Esophagus squamous epithelium (tissue), 5 donors: ENCODE results near the gene KCTD17. TPM values are rescaled to one million over a fixed set of nuclear protein-coding genes. Genes with fewer than 3 reads are reported as not detected.

Source experiments
- DNase-seq: peaks from one replicate; lab custom pipeline; 2025; lab: John Stamatoyannopoulos, UW
- H3K27ac ChIP-seq, 4 donors: fragments of 200-600 bp; sonication (generic); one replicate each; pipeline ENCODE4 v1.5.1; 2016 to 2019; ENCODE audit warnings: mild to moderate bottlenecking in 1 of 4
- H3K27me3 ChIP-seq, 4 donors: fragments of 200-600 bp; sonication (generic); 1 replicate in 3 of 4; 2 replicates in 1 of 4; pipeline versions ENCODE4 v1.5.1 to v1.6.0; 2017 to 2021; ENCODE audit warnings: antibody characterized with exemption in 1 of 4
- H3K36me3 ChIP-seq, 3 donors: fragments of 200-600 bp; sonication (generic); one replicate each; pipeline ENCODE4 v1.5.1; 2016 to 2019
- H3K4me1 ChIP-seq, 3 donors: fragments of 200-600 bp; sonication (generic); one replicate each; pipeline ENCODE4 v1.5.1; 2017 to 2019
- H3K4me3 ChIP-seq, 4 donors: fragments of 200-600 bp; sonication (generic); 1 replicate in 3 of 4; 2 replicates in 1 of 4; pipeline ENCODE4 v1.5.1; 2016 to 2019; ENCODE audit warnings: mild to moderate bottlenecking in 2 of 4, moderate library complexity in 1 of 4
- H3K9me3 ChIP-seq, 3 donors: fragments of 200-600 bp; sonication (generic); one replicate each; pipeline ENCODE4 v1.5.1; 2016 to 2019
- POLR2A ChIP-seq, 4 donors: fragments of 450-650 bp; IDR thresholded peaks; one replicate each; pipeline ENCODE4 v1.6.1; 2017; ENCODE audit warnings: antibody characterized with exemption in 4 of 4, mild to moderate bottlenecking in 4 of 4, moderate library complexity in 3 of 4
- WGBS, 2 donors: methylation state at CpG; one replicate each; pipeline ENCODE4 v1.1.5; 2018; 5-methylcytosine and 5-hydroxymethylcytosine counted together
- intact Hi-C: fragments of 100-400 bp; cut with DNase I; formaldehyde crosslinking; loops from one replicate; pipeline ENCODE4 v1.15.0; 2022
- total RNA-seq, 4 donors: library from RNA; depleted of rRNA; stranded (reverse); fragments of >200 nt; gene quantifications; one replicate each; pipeline ENCODE4 v1.1.0, GENCODE V29; 2016
- TF ChIP-seq, protein P1 (sequence below), 6 experiments: fragments of 450-650 bp in 4 of 6; fragments of 200-600 bp in 2 of 6; sonication (generic) in 2 of 6; IDR thresholded peaks; one replicate each; pipeline ENCODE4 v1.5.1; 2016 to 2019; ENCODE audit warnings: antibody characterized with exemption in 6 of 6, mild to moderate bottlenecking in 4 of 6, moderate library complexity in 4 of 6
- donor health status: DM: yes; HTN: yes; CAD: no.

KCTD17 gene
- total RNA-seq, 4 donors from 2014 or later, result 1.1 to 10.7 (median 6.5) TPM

DNA sequence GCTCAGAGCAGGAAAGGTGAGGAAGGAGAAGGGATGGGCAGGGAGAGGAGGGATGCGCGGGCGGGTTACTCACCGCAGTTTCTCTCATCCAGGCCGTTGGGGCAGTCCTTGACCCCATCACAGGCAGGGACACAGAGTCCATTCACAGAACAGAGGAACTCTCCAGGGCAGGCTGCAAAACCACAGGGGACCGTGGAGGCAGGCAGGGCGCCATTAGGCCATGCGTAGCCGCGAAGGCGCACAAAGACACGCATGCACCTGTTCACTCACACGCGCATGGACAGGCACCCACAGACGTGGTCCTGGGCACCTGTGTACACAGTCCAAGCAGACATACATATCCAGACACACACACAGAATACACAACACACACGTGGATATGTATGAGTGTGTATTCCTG lies 23.0 kb downstream of the KCTD17 start:
- H3K36me3 ChIP-seq, result no peaks in the 10 kb centered on the region
- no peak overlapping the region for H3K4me3 ChIP-seq
- WGBS, 2 donors, result 58 to 67% methylated on average over 11 to 16 of the region's 16 CpGs
- TF ChIP-seq, protein P1, sequence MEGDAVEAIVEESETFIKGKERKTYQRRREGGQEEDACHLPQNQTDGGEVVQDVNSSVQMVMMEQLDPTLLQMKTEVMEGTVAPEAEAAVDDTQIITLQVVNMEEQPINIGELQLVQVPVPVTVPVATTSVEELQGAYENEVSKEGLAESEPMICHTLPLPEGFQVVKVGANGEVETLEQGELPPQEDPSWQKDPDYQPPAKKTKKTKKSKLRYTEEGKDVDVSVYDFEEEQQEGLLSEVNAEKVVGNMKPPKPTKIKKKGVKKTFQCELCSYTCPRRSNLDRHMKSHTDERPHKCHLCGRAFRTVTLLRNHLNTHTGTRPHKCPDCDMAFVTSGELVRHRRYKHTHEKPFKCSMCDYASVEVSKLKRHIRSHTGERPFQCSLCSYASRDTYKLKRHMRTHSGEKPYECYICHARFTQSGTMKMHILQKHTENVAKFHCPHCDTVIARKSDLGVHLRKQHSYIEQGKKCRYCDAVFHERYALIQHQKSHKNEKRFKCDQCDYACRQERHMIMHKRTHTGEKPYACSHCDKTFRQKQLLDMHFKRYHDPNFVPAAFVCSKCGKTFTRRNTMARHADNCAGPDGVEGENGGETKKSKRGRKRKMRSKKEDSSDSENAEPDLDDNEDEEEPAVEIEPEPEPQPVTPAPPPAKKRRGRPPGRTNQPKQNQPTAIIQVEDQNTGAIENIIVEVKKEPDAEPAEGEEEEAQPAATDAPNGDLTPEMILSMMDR (IDR thresholded peaks at IDR 0.05), result no peak
- TF ChIP-seq POLR2A (IDR thresholded peaks at IDR 0.05), result no peak
- no peak overlapping the region for H3K27ac ChIP-seq
- H3K27me3 ChIP-seq, result peaks cover 0 to 75% (median 0%) of the 10 kb centered on the region in 4 donors
- DNase-seq, result no peak
- no peaks in the 10 kb centered on the region for H3K4me1 ChIP-seq
- H3K9me3 ChIP-seq, result no peaks in the 10 kb centered on the region
- intact Hi-C loops, result no loop called here

DNA sequence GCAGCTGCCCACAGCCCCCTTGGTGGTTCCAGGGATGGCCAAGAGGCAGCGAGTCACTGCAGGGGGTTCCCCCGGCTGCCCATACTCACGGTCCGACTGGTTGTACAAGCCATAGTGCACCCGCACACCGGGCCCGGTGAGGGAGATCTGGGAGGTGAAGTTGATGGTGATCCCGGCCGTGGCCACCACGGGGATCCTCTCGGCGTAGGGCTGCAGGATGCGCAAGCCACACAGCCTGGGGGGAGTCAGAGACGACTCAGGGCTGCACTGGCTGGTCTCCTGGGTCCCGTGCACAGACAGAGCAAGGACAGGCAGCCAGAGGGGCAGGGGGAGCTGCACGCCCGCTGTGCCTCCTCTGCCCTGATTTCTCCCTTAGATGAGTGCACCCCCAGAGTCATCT lies 23.5 kb downstream of the KCTD17 start:
- intact Hi-C loops, result no loop called here
- peaks cover 0 to 75% (median 0%) of the 10 kb centered on the region in 4 donors for H3K27me3 ChIP-seq
- H3K4me1 ChIP-seq, result peaks cover 0 to 5% (median 0%) of the 10 kb centered on the region in 3 donors
- no peak overlapping the region for H3K27ac ChIP-seq
- H3K4me3 ChIP-seq, result no peak overlapping the region
- 35 to 67% methylated on average over 1 to 2 of the region's 17 CpGs for WGBS, 2 donors
- no peak for DNase-seq
- TF ChIP-seq, protein P1 (IDR thresholded peaks at IDR 0.05), result no peak
- TF ChIP-seq POLR2A (IDR thresholded peaks at IDR 0.05), result no peak
- H3K9me3 ChIP-seq, result no peaks in the 10 kb centered on the region
- no peaks in the 10 kb centered on the region for H3K36me3 ChIP-seq

DNA sequence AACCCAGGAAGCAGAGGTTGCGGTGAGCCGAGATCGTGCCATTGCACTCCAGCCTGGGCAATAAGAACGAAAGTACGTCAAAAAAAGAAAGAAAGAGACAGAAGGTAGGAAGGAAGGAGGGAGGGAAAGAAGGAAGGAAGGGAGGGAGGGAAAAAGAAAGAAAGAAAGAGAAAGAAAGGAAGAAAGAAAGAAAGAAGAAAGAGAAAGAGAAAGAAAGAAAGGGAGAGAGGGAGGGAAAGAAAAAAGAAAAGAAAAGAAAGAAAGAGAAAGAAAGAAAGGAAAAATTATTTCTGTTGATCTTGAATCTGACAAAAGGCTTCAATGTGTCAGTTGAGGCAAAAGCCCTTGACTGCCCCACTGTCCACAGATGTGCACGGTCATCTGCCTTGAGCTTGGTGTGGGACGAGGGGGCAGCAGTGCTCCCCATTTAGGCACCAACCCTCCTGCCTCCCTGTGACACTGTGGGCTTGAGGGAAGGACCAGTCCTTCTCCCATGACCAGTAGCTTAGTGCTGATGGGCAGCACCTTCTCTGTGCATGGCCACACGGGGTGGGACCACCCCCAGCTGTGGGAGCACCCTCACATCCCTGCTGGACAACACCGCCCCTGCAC lies 24.4 kb downstream of the KCTD17 start:
- Histone ChIP-seq H3K4me3 (no peak overlapping the region), H3K9me3 (no peaks in the 10 kb centered on the region), H3K4me1 (peaks cover 0 to 6% (median 0%) of the 10 kb centered on the region in 3 donors), H3K36me3 (no peaks in the 10 kb centered on the region), H3K27me3 (peaks cover 0 to 70% (median 0%) of the 10 kb centered on the region in 4 donors), H3K27ac (no peak overlapping the region)
- intact Hi-C loops, result no loop called here
- 81 to 83% methylated on average over 6 to 7 of the region's 9 CpGs for WGBS, 2 donors
- TF ChIP-seq POLR2A (IDR thresholded peaks at IDR 0.05), result no peak
- TF ChIP-seq, protein P1 (IDR thresholded peaks at IDR 0.05), result no peak
- DNase-seq, result no peak

DNA sequence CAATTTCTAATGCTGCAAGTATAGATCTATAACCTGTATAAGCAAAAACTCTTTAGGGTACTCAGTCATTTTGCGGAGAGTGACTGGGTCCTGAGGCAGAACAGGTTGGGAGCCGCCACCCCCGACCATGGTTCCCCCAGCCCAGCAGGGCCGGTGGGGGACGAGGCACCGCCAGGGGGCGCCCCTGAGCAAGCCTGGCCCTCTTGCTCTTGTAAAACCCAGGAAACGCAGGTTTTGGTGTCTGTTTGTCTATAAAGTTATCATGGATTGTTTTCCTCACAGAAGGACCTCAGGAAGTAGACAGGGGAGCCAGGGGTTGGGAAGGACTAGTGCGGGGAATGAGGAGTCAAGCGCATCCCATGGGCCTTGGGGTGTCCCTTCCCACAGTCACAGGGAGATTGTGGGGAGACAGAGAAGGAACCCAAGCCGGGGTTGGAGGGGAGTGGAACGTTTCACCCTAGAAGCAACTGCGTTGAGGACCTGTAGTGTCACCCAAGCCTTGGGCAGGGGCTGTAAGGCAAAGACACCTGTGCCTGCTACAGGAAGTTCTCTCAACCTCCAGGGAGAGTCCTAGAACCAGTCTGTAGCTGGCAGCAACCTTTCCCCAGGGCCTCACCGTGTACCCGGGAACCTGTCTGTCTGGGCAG lies 26.4 kb downstream of the KCTD17 start:
- intact Hi-C loops, result no loop called here
- TF ChIP-seq, protein P1 (IDR thresholded peaks at IDR 0.05), result peak; percentile 87 to 96 (median 90)
- no peak for TF ChIP-seq POLR2A (IDR thresholded peaks at IDR 0.05)
- WGBS, 2 donors, result 19 to 27% methylated on average over 14 to 15 of the region's 15 CpGs

DNA sequence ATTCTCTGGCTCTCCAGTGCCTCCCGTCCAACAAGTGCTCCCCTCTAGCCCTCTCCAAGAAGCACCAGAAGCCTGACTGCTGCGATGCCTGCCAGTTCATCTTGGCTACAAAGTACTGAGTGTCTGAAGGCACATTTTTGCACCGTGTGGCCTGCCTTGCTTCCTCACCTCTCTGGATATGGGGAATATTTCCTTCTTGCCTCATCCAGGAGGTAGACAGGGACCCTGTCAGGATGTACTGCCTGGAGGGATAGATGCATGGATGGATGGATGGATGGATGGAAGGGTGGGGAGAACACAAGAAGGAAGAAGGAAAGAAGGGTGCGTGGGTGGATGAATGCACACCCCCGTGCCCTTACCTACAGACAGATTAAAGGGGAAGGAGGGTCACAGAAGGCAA lies 27.6 kb downstream of the KCTD17 start:
- no peak overlapping the region for H3K27ac ChIP-seq
- 50 to 60% methylated on average over 4 to 5 of the region's 5 CpGs for WGBS, 2 donors
- intact Hi-C loops, result no loop called here
- peaks cover 0 to 50% (median 0%) of the 10 kb centered on the region in 4 donors for H3K27me3 ChIP-seq
- peaks cover 0 to 6% (median 0%) of the 10 kb centered on the region in 3 donors for H3K4me1 ChIP-seq
- no peaks in the 10 kb centered on the region for H3K36me3 ChIP-seq
- no peak overlapping the region for H3K4me3 ChIP-seq
- no peaks in the 10 kb centered on the region for H3K9me3 ChIP-seq
- no peak for DNase-seq
- TF ChIP-seq, protein P1 (IDR thresholded peaks at IDR 0.05), result no peak
- no peak for TF ChIP-seq POLR2A (IDR thresholded peaks at IDR 0.05)

More for the DNA sequence above, 26.4 kb downstream of the KCTD17 start:
- Histone ChIP-seq H3K27ac (no peak overlapping the region), H3K9me3 (no peaks in the 10 kb centered on the region), H3K4me1 (peaks cover 0 to 6% (median 0%) of the 10 kb centered on the region in 3 donors), H3K36me3 (no peaks in the 10 kb centered on the region), H3K4me3 (no peak overlapping the region), H3K27me3 (peaks cover 0 to 63% (median 0%) of the 10 kb centered on the region in 4 donors)
- no peak for DNase-seq
